HCEC 1CT (cell line): ENCODE results near the gene ERC2.
"Not testable (repeated sequence)": the region's sequence is repeated elsewhere in the genome, so short reads cannot be mapped to it uniquely, and the experiment has no call there.

Experiments
- DNase-seq: peaks from one replicate; pipeline ENCODE4 v3.0.0-alpha.2; 2017

ERC2 gene

DNA sequence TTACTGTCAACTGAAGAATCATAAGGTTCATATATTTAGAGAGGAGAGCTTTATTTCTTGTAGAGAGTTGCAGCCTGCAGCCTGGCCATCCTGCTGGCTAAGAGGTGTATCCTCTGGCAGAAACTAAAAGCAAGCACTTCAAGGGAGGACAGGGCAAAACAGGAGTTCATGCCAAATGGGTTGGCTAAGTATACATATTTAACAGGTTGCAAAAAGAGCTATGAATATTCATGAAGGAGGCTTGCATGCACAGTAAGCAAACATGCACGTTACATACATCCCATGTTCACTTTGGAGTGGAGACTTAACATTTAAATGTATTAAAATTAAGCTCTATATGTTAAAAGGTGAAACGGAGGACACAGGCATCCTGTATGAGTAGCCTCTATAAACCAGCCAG lies 354.4 kb downstream of the ERC2 start:
- no peak for DNase-seq

DNA sequence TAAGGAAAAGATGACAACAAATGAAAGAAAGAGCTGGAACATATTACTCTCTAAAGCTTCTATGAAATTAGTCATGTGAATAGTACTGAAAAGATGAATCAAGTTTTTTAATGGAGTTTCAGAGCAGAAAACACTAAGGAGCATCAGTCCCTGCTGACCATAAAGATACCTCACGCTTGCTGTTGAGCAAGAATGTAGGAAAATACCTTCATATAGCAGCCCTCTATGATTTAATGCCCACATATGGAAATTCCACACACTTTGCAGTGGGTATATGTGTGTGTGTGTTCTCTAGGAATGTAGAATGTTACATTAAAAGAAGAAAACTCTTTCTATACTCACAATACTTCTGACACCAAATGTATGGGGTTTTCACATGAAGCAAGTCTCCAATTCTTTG lies 355.0 kb downstream of the ERC2 start:
- DNase-seq, result no peak

- no peak for DNase-seq
Measured at GRCh38 chr3:56111606-56112304, 356.5 kb downstream of the ERC2 start.

- DNase-seq, result no peak
Measured at GRCh38 chr3:56110886-56111285, 357.4 kb downstream of the ERC2 start.

DNA sequence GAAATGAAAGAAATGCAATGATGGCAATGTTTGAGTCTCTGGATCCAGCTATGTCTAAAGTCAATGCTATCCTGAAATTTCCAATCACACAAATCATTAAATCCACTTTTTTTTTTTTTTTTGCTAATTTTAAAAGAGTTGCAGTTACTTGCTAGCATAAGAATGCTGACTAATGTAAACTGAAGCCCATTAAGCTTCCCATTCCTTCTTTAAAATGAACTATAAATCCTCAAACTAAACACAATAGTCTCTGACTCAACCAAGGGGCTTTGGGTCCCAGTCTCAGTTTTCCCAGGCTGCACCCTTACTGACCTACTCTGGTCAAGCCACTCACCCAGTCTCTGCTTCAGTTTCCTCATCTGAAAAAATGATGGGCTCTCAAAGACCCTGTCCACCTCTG lies 361.1 kb downstream of the ERC2 start:
- no peak for DNase-seq

- DNase-seq, result no peak
Measured at GRCh38 chr3:56102032-56102431, 366.2 kb downstream of the ERC2 start.

DNA sequence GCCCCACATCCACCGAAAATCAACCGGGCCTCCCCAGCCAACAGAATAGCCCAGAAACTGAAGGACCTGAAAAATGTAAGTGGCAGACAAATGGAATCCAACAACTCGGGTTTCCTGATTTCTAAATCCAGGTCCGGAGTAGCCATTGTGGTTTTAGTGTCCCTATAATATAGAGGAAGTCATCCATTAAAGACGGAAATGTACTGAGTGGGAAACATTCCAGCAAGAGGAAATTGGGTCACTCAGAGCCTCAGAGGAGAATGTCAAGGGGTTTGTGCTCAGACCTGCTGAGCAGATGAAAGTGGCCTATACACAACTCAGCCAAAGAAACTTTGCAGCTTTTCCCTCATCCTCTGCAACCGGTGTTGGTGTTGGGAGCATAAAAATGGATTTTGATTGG lies 366.7 kb downstream of the ERC2 start:
- DNase-seq, result no peak

- DNase-seq, result no peak
Measured at GRCh38 chr3:56096999-56097398, 371.3 kb downstream of the ERC2 start.

DNA sequence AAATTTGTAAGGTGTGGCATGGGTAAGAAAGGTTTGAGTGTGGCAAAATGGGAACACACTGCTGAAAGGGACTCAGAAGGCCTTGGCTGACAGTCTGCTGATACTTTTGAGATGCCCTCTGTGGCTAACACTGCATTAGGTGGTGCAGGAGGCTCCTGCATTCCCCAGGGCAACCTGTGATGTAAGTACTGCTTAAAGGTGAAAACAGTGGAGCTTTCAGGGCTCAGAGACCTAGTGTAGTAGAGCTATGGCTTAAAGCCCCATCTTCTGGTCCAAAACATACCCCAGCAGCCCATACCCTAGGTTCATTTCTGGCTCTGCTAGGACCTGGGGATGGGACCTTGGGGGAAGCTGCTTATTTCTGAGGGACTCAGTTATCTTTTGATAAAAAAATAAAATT lies 374.1 kb downstream of the ERC2 start:
- no peak for DNase-seq

DNA sequence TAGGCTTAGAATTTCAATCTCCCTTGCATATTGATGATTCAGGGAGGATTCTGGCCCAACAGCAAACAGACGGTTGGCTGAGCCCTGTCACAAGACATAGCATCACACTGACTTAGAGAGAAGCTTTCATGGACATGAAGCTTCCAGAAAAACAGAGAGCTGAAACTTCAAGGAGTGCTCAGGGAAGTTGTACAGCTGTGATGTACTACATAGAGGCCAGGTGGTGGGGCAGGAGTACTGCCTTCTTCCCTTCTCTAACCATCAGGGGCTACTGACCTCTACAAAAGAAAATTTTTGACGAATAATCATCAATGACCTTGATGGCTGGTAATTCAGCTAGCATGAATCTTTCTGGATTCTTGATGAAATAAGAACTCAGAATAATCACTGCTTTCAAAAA lies 378.5 kb downstream of the ERC2 start:
- DNase-seq, result no peak

GRCh38 chr3:56087451-56088053 lies 380.7 kb downstream of the ERC2 start:
- DNase-seq, result no peak

DNA sequence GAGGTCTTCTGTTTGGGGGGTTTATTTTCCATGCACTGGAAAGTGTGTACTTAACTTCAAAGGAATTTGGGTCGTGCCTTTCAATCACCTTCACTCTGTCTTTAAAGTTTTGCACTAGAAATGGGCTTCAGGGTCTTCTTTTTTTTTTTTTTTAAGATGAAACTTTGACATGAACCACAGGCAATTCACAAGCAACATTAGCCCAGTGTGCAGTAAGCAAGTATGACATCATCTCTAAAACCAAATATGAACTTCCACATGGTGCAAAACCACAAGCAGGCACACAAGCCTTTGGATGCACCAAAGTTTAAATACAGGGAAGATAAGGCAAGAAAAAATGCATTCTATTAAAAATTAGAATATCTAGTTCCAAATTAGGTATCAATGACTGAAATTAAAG lies 381.9 kb downstream of the ERC2 start:
- DNase-seq, result peak; percentile 61

- DNase-seq, result no peak
Measured at GRCh38 chr3:56081246-56081645, 387.0 kb downstream of the ERC2 start.

GRCh38 chr3:56076746-56077145 lies 391.5 kb downstream of the ERC2 start:
- DNase-seq, result no peak

DNA sequence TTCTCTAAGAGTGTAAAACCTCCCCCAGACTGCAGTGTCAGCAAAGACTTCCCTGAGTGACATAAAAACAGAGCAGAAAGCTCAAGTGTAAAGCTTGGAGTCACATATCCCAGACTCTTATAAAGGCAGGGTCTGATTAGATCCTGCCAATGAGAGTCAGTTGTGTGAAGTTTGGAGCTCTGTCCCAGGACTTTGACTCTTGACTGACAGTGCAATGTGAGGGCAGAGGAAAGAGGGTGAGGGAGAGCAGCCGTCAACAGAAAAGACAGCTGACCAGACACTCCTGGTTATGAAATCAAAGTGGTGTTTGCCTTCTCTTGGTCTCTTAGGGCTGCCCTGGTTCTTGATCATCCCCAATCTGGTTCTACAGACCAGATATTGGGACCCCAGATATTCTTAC lies 393.2 kb downstream of the ERC2 start:
- no peak for DNase-seq

DNA sequence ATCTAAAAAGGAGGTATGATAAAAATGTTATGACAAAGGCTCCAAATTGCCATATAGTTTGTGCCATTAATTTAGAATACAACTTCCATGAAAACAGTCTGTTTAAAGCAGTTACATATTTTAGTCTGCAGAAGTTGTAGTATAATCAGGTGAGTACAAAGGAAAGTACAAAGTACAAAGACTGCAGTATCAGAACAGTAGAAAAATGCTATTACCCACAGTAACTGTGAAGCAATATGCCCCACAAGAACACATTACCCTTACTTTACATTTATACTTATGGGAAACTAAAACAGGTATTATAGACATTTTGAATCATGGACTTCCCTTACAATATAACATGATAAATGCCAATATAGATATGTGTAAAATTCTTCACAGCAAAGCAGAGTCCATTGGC lies 398.5 kb downstream of the ERC2 start:
- DNase-seq, result no peak

DNA sequence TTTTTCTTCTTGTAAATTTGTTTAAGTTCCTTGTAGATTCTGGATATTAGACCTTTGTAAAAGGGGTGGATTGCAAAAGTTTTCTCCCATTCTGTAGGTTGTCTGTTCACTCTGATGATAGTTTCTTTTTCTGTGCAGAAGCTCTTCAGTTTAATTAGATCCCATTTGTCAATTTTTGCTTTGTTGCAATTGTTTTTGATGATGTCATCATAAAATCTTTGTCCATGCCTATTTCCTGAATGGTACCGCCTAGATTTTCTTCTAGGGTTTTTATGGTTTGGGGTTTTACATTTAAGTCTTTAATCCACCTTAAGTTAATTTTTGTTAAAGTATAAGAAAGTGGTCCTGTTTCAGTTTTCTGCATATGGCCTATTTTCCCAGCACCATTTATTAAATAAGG lies 401.9 kb downstream of the ERC2 start:
- not testable (repeated sequence) for DNase-seq

DNA sequence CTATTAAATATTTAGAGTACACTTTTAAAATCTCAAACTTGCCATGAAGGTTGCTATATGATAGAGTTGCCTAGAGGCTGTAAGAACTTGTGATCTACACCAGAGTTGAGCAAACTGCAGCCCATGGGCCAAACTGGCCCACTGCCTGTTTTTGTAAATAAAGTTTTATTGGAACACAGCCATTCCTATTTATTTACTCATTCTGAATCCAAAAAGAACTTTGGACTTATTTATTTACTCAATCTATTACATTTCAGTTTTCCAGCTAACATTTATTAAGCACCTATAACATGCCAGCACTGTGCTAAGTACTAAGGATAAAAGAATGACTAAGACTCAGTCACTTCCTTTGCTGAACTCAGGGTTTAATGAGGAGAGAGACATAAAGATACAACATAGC lies 403.6 kb downstream of the ERC2 start:
- peak; percentile 36 for DNase-seq

DNA sequence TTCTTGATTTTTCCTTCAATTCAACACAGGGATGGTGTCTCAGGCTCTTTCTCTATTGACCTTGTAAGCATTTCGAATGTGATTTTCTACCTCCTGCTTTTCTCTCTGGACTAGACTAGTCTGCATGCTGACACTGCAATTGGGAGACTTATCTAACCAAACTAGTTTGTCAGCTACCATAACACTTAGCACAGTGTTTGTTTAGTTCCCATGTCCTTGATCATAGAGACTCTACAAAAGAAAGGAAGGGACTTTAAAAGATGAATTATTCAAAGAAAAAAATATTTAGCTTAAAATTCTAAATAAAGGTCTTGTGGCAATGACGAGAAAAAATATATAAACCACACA lies 407.0 kb downstream of the ERC2 start:
- DNase-seq, result no peak

DNA sequence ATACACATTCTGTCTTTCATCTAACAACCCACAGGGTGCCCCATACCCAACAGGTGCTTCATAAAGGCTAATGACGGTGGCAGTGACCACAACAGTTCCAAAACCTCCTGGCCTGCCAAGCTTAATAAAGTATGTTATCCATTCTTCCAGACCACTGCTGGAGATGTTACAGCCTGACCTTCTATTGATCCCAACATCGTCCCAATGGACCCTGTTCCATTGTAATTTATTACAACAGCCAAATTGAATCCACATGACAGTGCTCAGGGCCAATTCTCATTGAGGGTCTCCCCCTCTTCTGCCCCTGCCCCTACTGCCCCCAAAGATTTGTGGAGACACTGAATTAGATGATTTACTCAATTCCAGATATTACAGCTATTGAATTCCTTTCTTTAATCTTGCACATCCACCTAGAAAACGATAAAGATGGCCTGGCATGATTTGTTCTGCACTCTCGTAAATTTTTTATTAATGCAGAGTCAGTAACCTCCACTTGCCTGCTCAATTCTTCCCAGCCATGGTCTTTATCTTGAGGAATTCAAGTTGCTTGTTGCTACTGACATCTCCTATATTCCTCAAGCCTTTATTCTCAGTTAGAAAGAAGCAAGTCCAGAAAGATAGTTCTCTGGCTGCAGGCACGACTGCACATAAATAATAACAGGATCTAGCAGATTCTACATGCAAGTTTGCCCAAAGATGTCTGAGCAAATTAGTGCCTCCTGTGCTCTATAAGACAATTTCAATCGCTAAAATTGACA lies 407.6 kb downstream of the ERC2 start:
- DNase-seq, result no peak

DNA sequence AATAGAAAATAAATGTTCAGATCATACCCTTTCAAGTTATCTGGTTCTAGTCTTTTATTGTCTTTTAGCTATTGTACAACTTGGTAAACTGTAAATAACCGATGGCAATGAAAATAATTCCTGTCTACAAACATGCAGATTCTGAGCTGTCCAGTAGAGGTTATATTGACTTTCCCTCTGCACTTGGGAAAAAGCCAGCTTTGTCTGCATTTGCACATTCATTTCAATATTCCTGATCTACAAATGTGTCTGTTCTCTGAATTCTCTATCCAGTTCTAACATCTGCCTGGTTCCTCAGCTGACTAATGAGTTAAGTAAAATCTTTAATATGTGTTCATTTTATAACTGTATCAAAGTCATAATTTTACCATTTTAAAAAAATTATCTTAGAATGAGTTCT lies 408.5 kb downstream of the ERC2 start:
- no peak for DNase-seq

DNA sequence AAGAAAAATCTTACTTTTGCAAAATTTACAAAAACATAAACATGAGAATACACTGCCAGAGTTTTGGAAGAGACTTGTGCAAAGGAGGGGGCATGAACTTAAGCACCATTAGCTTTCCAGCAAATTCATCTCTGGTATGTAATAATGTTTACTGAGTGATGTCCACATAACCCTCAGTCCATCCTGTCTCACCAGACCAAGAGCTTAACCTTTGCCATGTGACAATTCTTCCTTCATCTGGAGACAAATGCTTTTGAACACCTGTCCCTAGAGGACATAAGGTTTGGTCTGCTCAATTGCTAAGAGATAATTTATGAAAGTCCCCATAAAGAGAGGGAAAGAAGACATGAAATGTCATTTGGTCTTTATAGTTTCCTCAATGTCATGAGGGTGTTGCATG lies 412.3 kb downstream of the ERC2 start:
- DNase-seq, result no peak

- DNase-seq, result no peak
Measured at GRCh38 chr3:56055546-56055945, 412.7 kb downstream of the ERC2 start.

GRCh38 chr3:56054844-56055243 lies 413.4 kb downstream of the ERC2 start:
- no peak for DNase-seq

- DNase-seq, result no peak
Measured at GRCh38 chr3:56053727-56054126, 414.5 kb downstream of the ERC2 start.
